KMS-11 (cell line): ENCODE data around the gene AOC1.

Experiments used
- H2AFZ ChIP-seq: fragments of 200-600 bp; sonication (generic); 2 replicates; pipeline ENCODE4 v1.6.1; 2016; ENCODE audit warnings: antibody characterized with exemption, mixed run types, low read depth
- H3K27ac ChIP-seq: fragments of 200-600 bp; sonication (generic); 2 replicates; pipeline ENCODE4 v1.6.1; 2016; ENCODE audit warnings: mild to moderate bottlenecking, mixed run types
- H3K27me3 ChIP-seq: fragments of 200-600 bp; sonication (generic); 2 replicates; pipeline ENCODE4 v1.6.1; 2017; ENCODE audit warnings: mild to moderate bottlenecking, low read depth, mixed run types, moderate library complexity; ENCODE audit not compliant: insufficient read depth
- H3K36me3 ChIP-seq: fragments of 200-600 bp; sonication (generic); 2 replicates; pipeline ENCODE4 v1.6.1; 2017; ENCODE audit warnings: mild to moderate bottlenecking, mixed run types; ENCODE audit not compliant: insufficient read depth
- H3K4me1 ChIP-seq: fragments of 200-600 bp; sonication (generic); 2 replicates; pipeline ENCODE4 v1.6.1; 2016; ENCODE audit warnings: mild to moderate bottlenecking, low read depth, mixed run types; ENCODE audit not compliant: poor library complexity, severe bottlenecking
- H3K4me2 ChIP-seq: fragments of 200-600 bp; sonication (generic); 2 replicates; pipeline ENCODE4 v1.7.0; 2016; ENCODE audit warnings: mild to moderate bottlenecking, mixed run types
- H3K4me3 ChIP-seq: fragments of 200-600 bp; sonication (generic); IDR thresholded peaks from 2 replicates; pipeline ENCODE4 v1.6.1; 2017; ENCODE audit warnings: low read depth, low read length, mixed read lengths; ENCODE audit not compliant: insufficient read depth
- H3K79me2 ChIP-seq: fragments of 200-600 bp; sonication (generic); 2 replicates; pipeline ENCODE4 v1.6.1; 2016; ENCODE audit warnings: low read depth, mixed run types; ENCODE audit not compliant: insufficient read depth
- H3K9ac ChIP-seq: fragments of 200-600 bp; sonication (generic); 2 replicates; pipeline ENCODE4 v1.6.1; 2016; ENCODE audit warnings: mild to moderate bottlenecking, mixed run types
- H4K20me1 ChIP-seq: fragments of 200-600 bp; sonication (generic); 2 replicates; pipeline ENCODE4 v1.6.1; 2016; ENCODE audit warnings: mild to moderate bottlenecking, mixed run types; ENCODE audit not compliant: insufficient read depth
- CTCF ChIP-seq: fragments of 200-600 bp; sonication (generic); conservative IDR thresholded peaks from 2 replicates; pipeline ENCODE4 v1.6.1; 2017; ENCODE audit warnings: low read depth, mild to moderate bottlenecking, antibody characterized with exemption, low read length, moderate library complexity, mixed read lengths

The AOC1 gene

GRCh38 chr7:150863946-150864345 is 11.6 kb downstream of the AOC1 start:
- Histone ChIP-seq H2AFZ (no peak overlapping the region), H3K79me2 (no peaks in the 10 kb centered on the region), H3K4me3 (no peak overlapping the region), H3K27me3 (no peaks in the 10 kb centered on the region), H3K36me3 (no peaks in the 10 kb centered on the region), H4K20me1 (no peaks in the 10 kb centered on the region), H3K4me2 (no peak overlapping the region), H3K27ac (no peak overlapping the region), H3K4me1 (no peaks in the 10 kb centered on the region), H3K9ac (no peak overlapping the region)
- no peak for TF ChIP-seq CTCF

- no peaks in the 10 kb centered on the region for H3K79me2 ChIP-seq
- H3K27me3 ChIP-seq, result no peaks in the 10 kb centered on the region
- no peaks in the 10 kb centered on the region for H4K20me1 ChIP-seq
- no peak overlapping the region for H3K4me3 ChIP-seq
- no peaks in the 10 kb centered on the region for H3K36me3 ChIP-seq
- no peaks in the 10 kb centered on the region for H3K4me1 ChIP-seq
- TF ChIP-seq CTCF, result no peak
- H3K27ac ChIP-seq, result no peak overlapping the region
- no peak overlapping the region for H3K4me2 ChIP-seq
- no peak overlapping the region for H3K9ac ChIP-seq
- no peak overlapping the region for H2AFZ ChIP-seq
Measured at GRCh38 chr7:150866932-150867564, 14.7 kb downstream of the AOC1 start.

GRCh38 chr7:150867605-150868004 is 15.3 kb downstream of the AOC1 start:
- no peak for TF ChIP-seq CTCF
- H4K20me1 ChIP-seq, result no peaks in the 10 kb centered on the region
- H3K9ac ChIP-seq, result no peak overlapping the region
- no peak overlapping the region for H2AFZ ChIP-seq
- H3K27me3 ChIP-seq, result no peaks in the 10 kb centered on the region
- H3K36me3 ChIP-seq, result no peaks in the 10 kb centered on the region
- H3K4me3 ChIP-seq, result no peak overlapping the region
- no peaks in the 10 kb centered on the region for H3K79me2 ChIP-seq
- H3K4me2 ChIP-seq, result no peak overlapping the region
- no peak overlapping the region for H3K27ac ChIP-seq
- H3K4me1 ChIP-seq, result no peaks in the 10 kb centered on the region

GRCh38 chr7:150869467-150869866 is 17.1 kb downstream of the AOC1 start:
- Histone ChIP-seq H3K4me1 (no peaks in the 10 kb centered on the region), H3K27ac (no peak overlapping the region), H3K4me3 (no peak overlapping the region), H3K4me2 (no peak overlapping the region), H3K79me2 (no peaks in the 10 kb centered on the region), H3K9ac (no peak overlapping the region), H3K36me3 (no peaks in the 10 kb centered on the region), H3K27me3 (no peaks in the 10 kb centered on the region), H4K20me1 (no peaks in the 10 kb centered on the region), H2AFZ (no peak overlapping the region)
- TF ChIP-seq CTCF, result no peak
